Measurements from ENCODE around the gene TMOD2. TPM values are rescaled to one million over a fixed set of nuclear protein-coding genes. Genes with fewer than 3 reads are reported as not detected.

The TMOD2 gene
- total and polyA plus RNA-seq, 11 donors: 1.3 to 10.9 (median 6.1) TPM

- WGBS, 4 donors: 70 to 84% (median 80%) methylated on average over 4 of the region's 4 CpGs
- TF ChIP-seq POLR2A (IDR thresholded peaks at IDR 0.05): no peak
- TF ChIP-seq, protein P1, sequence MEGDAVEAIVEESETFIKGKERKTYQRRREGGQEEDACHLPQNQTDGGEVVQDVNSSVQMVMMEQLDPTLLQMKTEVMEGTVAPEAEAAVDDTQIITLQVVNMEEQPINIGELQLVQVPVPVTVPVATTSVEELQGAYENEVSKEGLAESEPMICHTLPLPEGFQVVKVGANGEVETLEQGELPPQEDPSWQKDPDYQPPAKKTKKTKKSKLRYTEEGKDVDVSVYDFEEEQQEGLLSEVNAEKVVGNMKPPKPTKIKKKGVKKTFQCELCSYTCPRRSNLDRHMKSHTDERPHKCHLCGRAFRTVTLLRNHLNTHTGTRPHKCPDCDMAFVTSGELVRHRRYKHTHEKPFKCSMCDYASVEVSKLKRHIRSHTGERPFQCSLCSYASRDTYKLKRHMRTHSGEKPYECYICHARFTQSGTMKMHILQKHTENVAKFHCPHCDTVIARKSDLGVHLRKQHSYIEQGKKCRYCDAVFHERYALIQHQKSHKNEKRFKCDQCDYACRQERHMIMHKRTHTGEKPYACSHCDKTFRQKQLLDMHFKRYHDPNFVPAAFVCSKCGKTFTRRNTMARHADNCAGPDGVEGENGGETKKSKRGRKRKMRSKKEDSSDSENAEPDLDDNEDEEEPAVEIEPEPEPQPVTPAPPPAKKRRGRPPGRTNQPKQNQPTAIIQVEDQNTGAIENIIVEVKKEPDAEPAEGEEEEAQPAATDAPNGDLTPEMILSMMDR (IDR thresholded peaks at IDR 0.05): no peak
- ATAC-seq (no peak), DNase-seq (no peak)
- peak overlapping the region in 1 of 12 donors; percentile 54 for H3K27ac ChIP-seq
- peaks cover 0 to 6% (median 0%) of the 10 kb centered on the region in 12 donors for H3K9me3 ChIP-seq
- no peaks in the 10 kb centered on the region for H3K27me3 ChIP-seq
- no peak overlapping the region for H3K4me3 ChIP-seq
- H3K4me1 ChIP-seq: peaks cover 0 to 74% (median 30%) of the 10 kb centered on the region in 12 donors
- no peaks in the 10 kb centered on the region for H3K36me3 ChIP-seq
- intact Hi-C loops (cut with DNase I): loop anchor here in 1 of 10 donors (10.0 kb wide), 1 partner anchor 71 kb away; the partner anchor contains the start of gene SCG3
Measured at GRCh38 chr15:51755790-51756189, 4.4 kb downstream of the TMOD2 start.

DNA sequence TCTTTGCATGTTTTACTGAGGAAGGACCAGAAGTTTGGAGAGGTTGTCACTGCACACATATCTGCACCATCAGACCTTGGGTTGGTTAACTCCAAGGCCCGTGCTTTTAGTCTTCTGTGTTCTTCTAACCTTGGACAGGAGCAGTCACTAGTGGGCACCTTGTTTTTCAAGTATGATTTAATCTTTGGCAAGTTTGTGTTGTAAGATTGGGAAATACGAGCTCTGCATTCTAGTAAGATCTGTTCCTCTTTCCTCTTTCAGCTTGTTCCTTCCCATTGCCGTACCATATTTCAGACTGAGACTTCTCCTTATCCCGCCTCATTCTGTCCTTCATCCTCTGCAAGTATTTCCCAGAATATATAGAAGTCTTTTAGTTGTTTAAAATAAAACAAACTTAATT is 5.1 kb downstream of the TMOD2 start:
- peak overlapping the region in 1 of 12 donors; percentile 54 for H3K27ac ChIP-seq
- 83 to 86% (median 86%) methylated on average over 4 of the region's 4 CpGs for whole genome bisulfite sequencing, 4 donors
- H3K4me3 ChIP-seq: no peak overlapping the region
- H3K36me3 ChIP-seq: no peaks in the 10 kb centered on the region
- intact Hi-C loops (cut with DNase I): loop anchor here in 1 of 10 donors (10.0 kb wide), 1 partner anchor 72 kb away; the partner anchor contains the start of gene SCG3
- H3K27me3 ChIP-seq: no peaks in the 10 kb centered on the region
- peaks cover 0 to 6% (median 0%) of the 10 kb centered on the region in 12 donors for H3K9me3 ChIP-seq
- H3K4me1 ChIP-seq: peaks cover 0 to 70% (median 27%) of the 10 kb centered on the region in 12 donors
- TF ChIP-seq, protein P1 (IDR thresholded peaks at IDR 0.05): no peak
- no peak for TF ChIP-seq POLR2A (IDR thresholded peaks at IDR 0.05)
- DNase-seq: no peak
- no peak for ATAC-seq

DNA sequence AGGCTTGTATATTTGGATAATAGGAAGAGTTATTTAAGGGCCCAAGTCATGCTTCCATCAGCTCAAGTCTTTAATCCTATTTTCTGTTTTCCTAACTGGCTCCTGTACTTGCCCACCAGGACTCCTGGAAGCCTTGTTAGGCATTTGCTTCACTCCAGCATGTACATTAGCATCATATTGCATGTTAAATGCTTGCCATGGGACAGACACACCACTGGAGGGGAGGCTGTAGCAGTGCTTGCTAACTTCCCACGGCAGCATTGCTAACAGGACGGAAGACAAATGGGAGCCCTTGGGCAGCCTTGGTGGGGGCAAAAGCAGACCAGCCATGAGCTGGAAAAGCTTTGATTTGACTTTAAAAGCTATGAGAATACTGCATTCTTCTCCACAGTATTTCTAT is 6.1 kb downstream of the TMOD2 start:
- intact Hi-C loops (cut with DNase I): loop anchor here in 1 of 10 donors (10.0 kb wide), 1 partner anchor 73 kb away; the partner anchor contains the start of gene SCG3
- no peak overlapping the region for H3K27ac ChIP-seq
- H3K36me3 ChIP-seq: no peaks in the 10 kb centered on the region
- DNase-seq: no peak
- TF ChIP-seq, protein P1 (IDR thresholded peaks at IDR 0.05): no peak
- TF ChIP-seq POLR2A (IDR thresholded peaks at IDR 0.05): no peak
- WGBS, 4 donors: 85 to 100% (median 93%) methylated on average over 2 of the region's 2 CpGs
- peaks cover 0 to 6% (median 0%) of the 10 kb centered on the region in 12 donors for H3K9me3 ChIP-seq
- no peak for ATAC-seq
- H3K4me1 ChIP-seq: peaks cover 0 to 65% (median 22%) of the 10 kb centered on the region in 12 donors
- no peak overlapping the region for H3K4me3 ChIP-seq
- no peaks in the 10 kb centered on the region for H3K27me3 ChIP-seq

DNA sequence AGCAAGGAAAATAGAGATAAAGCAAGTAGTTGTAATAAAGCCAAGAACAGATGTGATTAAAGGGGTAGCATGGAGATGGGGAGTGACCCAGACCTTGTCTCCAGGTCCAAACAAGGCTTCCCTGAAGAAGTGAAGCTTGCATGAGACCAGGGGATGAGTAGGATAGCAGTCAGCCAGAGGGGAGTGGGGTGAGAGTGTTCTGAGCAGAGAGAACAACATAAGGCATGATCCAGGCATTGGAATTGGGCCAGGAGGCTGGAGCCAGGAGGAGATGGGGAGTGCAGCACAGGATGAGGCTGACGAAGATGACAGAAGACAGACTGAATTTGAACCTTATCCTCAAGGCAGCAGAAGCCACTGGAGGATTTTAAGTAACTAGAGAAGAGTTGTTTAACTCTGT is 7.2 kb downstream of the TMOD2 start:
- peak; percentile 49 to 79 (median 75) for DNase-seq
- peak overlapping the region in 7 of 12 donors; percentile 16 to 54 (median 35) for H3K27ac ChIP-seq
- TF ChIP-seq, protein P1 (IDR thresholded peaks at IDR 0.05): no peak
- TF ChIP-seq POLR2A (IDR thresholded peaks at IDR 0.05): no peak
- H3K27me3 ChIP-seq: no peaks in the 10 kb centered on the region
- H3K4me1 ChIP-seq: peaks cover 0 to 53% (median 17%) of the 10 kb centered on the region in 12 donors
- no peak overlapping the region for H3K4me3 ChIP-seq
- peak; percentile 48 to 92 (median 80) for ATAC-seq
- 14 to 50% (median 23%) methylated on average over 1 of the region's 1 CpG for WGBS, 4 donors
- H3K36me3 ChIP-seq: no peaks in the 10 kb centered on the region
- intact Hi-C loops (cut with DNase I): loop anchor here in 1 of 10 donors (10.0 kb wide), 1 partner anchor 74 kb away; the partner anchor contains the start of gene SCG3
- peaks cover 0 to 6% (median 0%) of the 10 kb centered on the region in 12 donors for H3K9me3 ChIP-seq

Measured in heart left ventricle (tissue), 16 donors.